Left kidney (tissue), 2 donors: ENCODE results near the gene MRPL49. TPM values are rescaled to one million over a fixed set of nuclear protein-coding genes. Genes with fewer than 3 reads are reported as not detected.
A peak's percentile ranks its signal among the peaks of the same experiment; 100 is the strongest.
"Not testable (repeated sequence)": the region's sequence is repeated elsewhere in the genome, so short reads cannot be mapped to it uniquely, and the experiment has no call there.

ENCODE experiments used
- DNase-seq: peaks from one replicate; pipeline ENCODE4 v3.0.0-alpha.2; 2013
- polyA plus RNA-seq: library from polyadenylated mRNA; unstranded; fragments of 120-200 nt; gene quantifications from one replicate; pipeline ENCODE4 v1.2.1, GENCODE V29; 2013; ENCODE audit not compliant: insufficient read length

The MRPL49 gene
- polyA plus RNA-seq, 1 donor, result 52.6 TPM

DNA sequence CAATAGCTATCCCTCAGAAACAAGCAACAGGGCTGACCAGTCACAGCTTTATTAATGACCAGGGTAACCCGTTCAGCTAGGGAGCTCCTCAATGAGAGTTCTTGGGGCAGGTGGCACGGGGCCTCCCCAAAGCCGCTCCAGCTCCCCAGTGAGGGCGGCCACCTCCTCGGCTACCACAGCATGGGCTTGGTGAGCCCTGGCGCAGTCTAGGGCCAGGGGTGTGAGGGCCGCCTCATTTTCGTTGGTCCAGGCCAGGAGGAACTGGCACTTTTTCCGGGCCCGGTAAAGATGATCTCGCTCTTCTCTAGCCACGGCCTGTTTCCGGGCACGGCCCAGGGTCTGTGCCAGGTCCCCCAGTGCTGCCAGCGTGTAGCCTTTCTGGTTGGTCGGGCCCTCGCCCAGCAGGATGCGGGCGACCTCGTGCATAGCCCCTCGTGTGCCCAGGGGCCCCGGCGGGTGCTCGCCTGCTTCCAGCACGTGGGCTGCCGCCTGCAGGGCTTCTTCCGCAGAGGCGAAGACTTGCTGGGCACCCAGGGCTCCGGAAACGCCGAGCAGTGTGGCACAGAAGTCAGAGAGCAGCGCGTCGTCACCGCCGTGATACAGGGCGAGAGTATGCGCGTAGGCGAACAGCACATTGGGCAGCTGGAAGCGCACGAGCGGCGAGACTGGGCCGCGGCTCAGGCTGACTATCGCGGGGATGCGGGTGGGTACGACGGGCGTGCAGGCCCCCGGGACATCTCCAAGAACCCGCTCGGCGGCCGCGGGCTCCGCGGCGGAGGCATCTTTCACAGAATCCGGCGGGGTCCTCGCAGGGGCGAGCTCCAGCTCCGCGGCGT lies 5.5 kb upstream of the MRPL49 start:
- no peak for DNase-seq

DNA sequence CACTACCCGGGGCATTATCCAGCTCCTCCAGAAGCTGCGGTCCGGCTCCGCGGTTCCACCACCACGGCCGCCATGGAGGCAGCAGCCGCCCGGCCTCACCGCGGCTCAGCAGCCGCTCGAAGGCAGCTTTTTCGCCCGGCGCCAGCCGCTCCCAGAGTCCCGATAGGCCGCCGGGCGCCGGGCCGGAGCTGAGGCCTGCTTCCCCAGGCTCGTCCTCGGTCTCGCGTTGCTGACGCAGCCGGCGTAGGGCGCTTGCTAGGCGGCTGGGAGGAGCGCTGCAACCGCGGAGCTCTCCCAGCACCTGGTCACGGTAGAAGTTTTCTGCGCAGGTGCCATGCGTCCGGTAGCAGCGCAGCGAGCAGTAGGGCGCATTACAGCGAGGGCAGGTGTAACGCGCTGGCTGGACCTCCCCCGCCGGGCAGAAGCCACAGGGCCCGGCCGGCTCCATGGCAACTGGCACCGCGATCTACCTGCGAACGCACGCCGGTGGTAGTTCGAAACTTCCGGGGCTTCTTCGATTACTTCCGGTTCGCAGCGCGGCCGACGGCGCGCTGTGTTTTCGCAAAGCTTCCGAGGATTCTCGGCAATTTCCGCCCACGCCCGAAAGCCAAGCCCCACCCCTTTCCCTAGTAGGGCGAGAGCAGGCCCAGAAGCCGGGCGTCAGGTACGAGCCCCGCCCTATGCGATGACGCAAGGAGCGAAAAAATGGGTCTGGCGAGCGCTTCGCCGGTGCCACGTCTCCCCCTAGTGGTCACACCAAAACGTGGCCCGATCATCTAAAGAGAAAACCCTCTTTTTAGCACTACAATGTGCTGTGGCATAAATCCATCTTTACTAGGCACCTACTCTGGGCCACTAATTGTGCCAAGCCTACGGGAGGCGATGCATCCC lies 4.7 kb upstream of the MRPL49 start, which contains the start of gene ZNHIT2:
ZNHIT2 (minus strand) TSS at position 496 of the 891 bp plus-strand sequence; CDS start at position 448, 48 bp downstream.
- peak; percentile 98 for DNase-seq

DNA sequence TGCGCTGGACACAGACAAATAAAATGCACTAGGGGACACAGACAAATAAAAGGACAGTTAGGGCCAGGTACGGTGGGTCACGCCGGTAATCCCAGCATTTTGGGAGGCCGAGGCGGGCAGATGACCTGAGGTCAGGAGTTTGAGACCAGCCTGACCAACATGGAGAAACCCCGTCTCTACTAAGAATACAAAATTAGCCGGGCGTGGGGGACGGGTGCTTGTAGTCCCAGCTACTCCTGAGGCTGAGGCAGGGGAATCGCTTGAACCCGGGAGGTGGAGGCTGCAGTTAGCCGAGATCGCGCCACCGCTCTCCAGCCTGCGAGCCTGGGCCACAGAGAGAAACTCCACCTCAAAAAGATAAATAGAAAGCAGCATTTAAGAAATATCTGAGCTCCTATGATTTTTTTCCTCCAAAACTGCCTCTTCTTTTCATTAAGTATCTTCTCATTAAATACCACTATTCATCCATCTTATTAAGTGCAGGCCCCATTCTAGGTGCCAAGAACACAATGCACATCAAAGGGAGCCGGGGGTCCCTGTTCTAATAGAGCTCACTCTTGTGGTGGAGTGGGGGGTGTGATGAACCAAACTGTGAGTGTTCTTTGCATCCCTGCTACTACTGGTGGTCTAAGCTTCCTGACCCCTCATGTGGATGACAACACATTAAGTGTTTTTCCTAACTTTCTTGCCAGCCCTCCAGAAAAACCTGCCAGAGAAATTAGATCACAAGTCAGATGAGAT lies 3.9 kb upstream of the MRPL49 start:
- DNase-seq, result no peak

DNA sequence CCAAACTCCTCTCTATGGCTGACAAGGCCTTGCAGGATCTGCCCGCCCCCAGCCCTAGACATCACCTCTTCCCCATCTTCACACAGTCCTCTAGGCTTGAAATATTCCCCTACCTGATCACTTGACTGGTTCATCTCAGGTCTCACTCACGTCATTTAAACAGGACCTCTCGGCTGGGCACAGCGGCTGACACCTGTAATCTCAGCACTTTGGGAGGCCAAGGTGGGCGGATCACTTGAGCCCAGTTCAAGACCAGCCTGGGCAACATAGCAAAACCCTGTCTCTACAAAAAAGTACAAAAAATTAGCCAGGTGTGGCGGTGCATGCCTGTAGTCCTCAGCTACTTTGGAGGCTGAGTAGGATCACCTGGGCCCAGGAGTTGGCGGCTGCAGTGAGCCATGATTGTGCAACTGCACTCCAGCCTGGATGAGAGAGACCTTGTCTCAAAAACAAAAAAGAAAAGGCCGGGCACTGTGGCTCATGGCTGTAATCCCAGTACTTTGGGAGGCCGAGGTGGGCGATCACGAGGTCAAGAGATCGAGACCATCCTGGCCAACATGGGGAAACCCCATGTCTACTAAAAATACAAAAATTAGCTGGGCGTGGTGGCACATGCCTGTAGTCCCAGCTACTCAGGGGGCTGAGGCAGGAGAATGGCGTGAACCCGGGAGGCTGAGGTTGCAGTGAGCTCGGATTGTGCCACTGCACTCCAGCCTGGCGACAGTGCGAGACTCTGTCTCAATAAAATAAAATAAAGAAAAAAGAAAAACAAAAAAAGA lies 3.0 kb upstream of the MRPL49 start:
- not testable (repeated sequence) for DNase-seq

DNA sequence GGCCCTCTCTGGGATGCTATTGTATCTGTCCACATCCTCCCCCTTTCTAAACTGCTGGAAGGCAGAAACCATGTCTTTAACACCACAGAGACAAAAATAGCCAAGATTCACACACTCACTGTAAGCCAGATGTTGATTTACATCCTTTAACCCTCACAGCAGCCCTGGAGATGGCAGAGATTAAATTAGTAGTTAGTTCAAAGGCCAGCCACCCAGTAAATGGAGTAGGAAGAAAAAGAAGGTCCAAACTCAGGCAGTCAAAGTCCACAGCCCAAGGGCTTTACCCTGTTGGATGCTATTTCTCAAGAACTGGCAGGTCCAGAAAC lies 2.5 kb upstream of the MRPL49 start:
- DNase-seq, result no peak

DNA sequence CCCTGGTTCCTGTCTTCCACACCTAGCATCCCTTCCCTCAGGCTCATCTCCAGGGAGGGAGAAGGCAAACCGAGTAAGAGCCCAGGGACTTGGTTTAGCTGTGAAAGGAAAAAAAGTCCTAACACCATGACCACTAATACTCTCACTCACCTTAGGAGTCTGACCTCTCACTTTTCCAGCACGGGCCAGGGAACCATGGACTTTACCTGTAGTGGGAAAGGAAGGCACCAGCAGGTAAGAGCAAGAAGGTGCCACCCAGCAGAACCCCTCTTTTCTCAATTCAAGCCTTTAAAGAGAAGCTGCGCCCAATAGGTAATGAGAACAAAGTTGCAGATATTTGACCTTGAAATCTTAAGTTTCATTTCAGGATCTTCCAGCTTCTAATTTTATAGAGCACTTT lies 1.3 kb upstream of the MRPL49 start:
- DNase-seq, result no peak

DNA sequence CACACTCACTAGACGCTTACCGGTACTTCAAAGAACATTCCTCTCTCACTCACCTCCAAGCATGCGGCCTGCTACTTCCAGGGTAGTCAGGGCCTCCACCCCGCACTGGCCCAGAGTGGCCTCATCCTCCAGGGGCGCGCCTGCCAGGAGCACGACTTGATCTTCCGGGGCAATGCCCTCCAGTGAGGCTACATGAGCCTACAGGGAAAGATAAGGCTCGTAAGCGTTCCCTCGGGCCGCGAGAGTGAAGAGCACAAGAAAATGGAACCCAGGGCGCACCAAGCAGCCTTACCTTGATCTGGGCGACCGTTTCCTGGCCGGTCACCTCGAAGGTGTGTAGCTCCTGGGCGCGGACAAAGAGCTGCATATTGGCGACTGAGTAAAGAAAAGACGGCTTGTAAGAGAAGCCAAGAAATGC lies 665 bp upstream of the MRPL49 start:
- no peak for DNase-seq

DNA sequence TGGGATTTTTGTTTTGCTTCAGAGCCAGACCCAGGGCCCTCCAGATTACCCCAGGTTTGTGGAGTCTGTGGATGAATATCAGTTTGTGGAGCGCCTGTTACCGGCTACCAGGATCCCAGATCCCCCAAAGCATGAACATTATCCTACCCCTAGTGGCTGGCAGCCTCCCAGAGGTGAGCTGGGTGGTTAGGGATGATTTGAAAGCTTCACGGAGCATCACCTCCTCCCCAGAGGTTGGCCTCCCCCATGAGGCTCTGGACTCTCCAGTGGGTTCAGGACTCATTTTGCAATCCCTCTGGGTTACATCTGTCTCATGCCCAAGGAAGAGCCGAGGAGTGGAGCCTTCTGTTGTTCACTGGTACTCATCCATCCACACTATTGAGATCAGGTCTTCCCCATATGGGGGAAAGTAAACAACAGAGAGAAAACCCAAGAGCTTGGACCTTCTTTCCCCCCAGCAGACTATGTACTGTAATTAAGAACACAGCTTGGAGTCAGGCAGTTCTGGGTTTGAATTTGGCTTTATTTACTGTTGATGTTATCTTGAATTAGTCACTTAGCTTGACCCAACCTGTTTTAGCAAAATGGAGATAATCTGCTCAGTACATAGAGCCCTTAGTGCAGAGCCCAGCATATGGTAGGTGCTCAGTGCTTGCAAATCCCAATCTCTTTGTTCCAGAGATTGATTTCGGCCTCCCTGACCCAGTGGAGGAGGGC lies 2.5 kb downstream of the MRPL49 start:
- DNase-seq, result no peak

DNA sequence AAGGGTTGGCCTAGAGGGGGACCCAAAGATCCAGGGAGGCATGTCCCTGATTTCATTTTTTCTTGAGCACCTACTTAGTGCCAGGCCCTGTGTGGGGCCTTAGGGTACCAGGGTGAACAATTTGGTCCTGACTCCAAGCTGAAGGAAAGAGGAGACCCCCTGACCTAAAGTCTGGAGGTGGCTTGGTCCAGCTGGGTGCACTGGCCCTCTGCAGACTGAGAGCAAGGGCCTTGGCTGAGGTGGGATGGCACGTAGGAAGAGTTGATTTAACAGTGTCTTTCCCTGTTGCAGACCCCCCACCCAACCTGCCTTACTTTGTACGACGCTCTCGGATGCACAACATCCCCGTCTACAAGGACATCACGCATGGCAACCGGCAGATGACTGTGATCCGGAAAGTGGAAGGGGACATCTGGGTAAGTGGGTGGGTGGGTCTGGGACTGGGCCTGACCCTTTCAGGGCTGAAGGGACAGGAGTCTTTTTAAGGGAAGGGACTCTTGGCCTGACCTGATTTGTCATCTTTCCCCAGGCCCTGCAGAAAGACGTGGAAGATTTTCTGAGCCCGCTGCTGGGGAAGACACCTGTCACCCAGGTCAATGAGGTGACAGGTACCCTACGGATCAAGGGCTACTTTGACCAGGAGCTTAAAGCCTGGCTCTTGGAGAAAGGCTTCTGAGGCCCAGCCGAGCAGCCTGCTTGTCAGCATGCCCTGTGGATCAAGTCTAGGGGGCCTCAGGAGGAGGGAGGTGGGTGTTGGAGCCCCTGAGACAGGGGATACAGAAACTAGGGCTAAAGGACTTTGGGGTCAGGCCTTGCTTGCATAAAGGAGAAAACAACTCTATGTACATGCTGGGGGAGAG lies 3.3 kb downstream of the MRPL49 start:
- DNase-seq, result no peak

DNA sequence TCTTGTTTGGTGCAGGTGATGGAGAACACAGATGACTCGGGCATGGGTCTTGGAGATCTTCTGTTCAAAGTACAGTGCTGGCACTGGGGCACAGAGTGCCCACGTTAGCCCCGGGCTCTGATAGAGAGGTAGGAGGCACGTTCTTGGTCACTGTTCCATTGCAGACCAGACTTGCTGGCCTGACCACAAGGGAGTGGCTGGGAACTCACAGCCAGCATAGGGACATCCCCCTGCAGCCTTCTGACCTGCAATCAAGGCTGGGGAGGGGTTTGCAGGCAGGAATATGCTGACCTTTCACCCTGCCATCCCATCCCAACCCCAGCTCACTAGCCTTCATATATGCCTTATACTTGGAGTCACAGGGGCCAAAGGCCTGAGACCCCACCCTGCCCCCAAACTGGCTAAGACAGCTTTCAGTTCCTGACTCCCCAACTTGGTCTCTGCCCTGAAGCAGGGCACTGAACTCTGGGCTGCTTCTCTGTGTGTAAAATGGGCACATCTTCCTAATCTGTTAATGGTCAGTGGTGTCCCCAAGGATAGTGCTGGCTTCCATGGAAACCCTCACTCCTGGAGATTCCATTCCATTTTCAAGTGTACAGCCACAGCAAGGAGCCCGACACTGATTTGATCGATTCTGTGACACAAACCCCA lies 4.6 kb downstream of the MRPL49 start:
- no peak for DNase-seq

DNA sequence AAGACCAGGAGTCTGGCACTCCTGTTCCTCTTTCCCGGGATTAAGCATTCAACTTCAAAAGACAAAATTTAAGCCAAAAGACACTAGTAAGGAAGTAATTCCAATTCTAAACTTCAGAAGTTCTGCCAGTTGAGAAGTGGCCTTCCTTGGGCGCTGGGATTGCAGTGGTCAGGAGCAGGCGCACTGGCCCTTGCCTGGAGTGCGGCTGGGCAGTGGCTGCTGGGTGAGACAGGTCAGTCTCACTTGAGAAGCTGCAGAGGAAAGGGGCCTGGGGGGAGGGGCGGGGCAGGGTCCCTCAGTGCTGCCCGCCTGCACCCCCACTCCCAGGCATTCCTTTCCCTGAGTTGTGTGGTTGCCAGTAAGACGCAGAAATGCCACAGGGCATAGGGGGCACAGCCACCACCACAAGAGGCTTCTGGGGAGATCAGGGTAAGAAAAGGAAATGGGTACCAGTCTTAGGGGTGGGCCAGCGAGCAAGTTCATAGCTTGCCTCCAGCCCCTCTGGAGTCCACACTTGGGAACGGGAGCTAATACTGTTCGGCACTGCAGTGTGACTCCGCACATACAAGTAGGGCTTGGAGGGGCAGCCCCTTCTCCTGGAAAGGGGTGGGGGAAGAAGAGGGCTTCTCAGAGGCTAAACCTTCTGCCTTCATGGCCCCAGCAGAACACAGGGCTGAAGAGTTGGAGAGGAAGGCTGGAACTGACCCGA lies 5.5 kb downstream of the MRPL49 start:
- no peak for DNase-seq

DNA sequence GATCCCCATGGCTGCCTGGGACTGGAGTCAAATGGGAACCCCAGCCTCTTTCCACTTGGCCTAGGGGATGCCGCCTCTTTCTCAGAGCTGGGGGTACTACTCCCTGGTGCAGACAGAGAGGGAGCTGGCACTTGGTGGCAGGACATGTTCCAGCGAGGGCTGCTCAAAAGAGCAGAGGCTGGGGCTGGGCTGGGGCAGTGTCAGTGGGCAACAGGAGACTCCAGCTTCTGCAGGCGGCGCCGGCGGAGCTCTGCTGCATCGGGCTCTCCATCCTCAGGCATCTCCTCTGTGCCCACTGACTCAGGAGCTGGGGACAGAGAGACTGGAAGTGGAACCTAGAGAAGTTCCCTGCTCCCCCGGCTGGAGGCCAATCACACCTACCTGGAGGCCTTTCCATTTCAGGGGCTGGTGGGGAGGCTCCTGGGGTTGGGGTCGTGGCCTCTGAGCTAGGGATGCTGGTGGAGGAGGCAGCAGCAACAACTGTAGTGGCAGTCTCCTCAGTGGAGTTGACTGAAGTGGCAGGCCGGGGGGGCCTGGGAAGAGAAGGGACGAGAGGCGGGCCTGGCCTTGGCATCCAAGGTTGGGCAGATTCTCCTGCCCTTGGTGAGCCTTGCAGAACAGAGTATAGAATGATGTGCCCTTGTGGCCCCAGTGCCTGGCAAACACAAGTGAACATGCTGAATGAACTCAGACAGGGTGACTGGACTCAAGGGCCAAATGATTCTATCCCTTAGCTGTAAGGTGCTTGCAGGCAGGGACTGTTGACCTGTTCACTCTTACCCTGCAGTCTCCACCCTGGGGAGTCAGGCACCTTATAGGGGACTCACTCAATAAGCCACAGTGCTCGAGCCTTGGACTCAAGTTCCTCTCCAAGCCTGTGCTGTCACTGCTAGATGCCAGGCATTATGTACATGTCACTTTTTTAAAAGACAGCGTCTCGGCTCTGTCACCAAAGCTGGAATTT lies 6.3 kb downstream of the MRPL49 start:
- DNase-seq, result no peak

DNA sequence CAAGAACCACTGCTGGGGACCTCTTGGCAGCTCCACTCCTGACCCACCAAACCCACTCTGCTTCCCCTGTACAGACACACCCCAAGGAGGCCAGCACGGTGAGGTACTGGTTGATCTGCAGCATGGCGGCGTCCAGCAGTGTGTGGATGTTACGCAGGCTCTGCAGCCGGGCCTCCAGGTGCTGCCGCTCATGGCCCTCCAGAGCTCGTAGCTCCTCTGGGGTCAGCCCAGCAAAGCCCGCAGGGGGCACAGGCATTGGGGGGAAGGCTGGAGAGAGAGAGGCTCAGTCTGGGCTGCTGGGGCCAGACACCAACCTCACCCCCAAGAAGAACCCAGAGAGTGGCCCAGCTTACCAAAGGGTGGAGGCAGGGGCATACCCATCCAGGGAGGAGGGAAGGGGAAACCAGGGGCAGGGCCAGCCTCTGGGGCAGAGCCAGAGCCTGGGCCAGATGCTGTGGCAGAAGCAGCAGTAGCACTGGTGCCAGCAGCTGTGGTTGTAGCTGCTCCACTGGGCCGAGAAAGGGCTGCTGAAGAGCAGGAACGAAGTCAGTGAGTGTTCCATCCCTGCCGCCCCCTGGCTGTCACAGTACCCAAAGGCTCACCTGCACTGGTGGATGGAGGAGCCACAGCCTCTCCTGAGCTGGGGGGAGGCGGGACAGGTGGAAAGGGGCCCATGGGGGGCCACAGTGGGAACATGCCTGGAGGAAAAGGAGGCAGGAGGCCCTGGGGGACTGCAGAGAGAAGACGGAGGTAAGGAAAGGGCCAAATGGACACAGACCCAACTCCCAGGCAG lies 7.7 kb downstream of the MRPL49 start:
- DNase-seq, result no peak

DNA sequence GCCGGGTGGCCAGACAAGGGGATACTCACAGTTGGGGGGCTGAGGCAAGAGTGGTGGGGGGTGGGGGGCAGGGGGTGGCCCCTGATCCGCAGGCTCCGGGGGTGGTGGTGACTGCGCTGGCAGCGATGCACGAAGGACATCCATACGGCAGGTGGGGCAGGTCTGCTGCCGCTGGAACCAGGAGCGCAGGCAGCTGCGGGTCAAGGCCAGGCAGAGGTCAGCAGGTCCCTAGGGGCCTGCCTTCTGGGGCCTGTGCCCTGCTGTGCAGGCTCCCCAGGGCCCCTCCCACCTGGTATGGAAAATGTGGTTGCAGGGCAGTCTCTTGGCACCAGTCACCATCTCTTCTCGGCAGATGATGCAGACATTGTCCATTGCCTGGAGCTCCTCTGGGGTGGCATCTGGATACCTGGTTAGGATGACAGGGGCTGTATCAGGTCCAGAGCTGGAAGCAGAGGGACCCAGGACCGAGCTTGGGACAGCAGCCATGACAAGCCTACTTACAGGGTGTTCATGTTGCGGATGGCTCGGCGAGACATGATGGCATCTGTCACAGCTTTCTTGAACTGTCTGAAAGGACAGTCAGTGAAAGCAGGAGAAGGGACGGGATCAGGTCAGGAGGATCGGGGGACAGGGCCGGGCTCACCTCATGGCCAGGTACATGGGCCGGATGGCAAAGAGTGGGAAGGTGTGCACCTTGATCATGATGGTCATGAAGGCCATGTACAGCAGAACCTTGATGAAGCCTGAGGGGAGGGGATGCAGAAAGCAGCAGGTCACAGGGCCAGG lies 8.7 kb downstream of the MRPL49 start:
- DNase-seq, result no peak

DNA sequence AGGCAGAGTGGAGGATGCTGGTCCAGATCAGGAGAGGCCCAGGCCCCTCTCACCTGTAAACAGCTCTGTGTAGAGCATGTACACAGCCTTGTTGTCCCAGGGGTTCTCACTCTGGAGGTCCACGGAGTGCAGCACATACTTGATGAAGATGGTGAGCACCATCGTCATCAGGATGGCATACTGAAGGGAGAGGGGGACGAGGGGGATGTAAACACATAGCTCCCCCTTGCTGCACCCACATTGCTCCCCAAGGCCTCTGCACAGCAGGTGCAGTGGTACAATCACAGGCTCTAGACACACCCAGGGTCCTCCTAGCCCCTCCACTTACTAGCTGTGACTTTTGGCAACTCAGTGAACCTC lies 9.3 kb downstream of the MRPL49 start:
- no peak for DNase-seq

DNA sequence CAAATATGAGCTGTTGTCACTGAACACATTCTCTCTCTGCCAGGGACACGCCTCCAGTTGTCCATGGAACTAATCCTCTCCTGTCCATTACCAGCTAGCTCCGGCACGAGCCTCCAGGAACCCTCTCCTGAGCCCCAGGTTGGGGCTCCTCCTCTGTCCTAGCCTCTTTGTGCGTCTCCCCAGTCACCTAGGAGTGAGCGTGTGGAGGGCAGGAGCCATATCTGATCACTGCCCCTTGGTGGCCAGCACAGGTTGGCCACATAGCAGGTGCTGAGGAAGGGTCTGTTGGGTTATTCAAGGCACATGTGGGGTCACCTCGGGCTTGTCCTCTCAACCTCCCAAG lies 9.7 kb downstream of the MRPL49 start:
- no peak for DNase-seq
